ENCODE measurements around the gene NSF.
"Not testable (repeated sequence)": the region's sequence is repeated elsewhere in the genome, so short reads cannot be mapped to it uniquely, and the experiment has no call there.

DNA sequence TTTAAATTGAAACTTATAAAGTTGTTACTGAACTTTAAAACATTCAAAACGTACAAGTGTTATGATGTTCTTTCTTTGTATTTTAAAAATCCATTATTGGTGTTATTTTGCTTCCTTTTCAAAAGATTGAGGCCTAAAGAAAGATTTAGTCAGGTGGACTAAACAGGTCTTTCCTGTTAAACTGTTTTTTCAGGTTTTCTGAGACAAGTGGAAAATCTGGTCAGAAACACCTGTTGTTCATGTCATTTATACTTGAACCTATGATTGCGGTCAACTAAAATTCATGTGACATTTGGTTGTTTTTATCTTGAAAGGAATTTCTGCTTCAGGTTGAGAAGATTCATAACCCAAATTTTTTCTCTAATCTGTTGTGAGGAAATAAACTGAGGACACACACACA lies 108.5 kb downstream of the NSF start:
- not testable (repeated sequence) for TF ChIP-seq EP300, POLR2A (IDR thresholded peaks at IDR 0.05)
- TF ChIP-seq, protein P1, sequence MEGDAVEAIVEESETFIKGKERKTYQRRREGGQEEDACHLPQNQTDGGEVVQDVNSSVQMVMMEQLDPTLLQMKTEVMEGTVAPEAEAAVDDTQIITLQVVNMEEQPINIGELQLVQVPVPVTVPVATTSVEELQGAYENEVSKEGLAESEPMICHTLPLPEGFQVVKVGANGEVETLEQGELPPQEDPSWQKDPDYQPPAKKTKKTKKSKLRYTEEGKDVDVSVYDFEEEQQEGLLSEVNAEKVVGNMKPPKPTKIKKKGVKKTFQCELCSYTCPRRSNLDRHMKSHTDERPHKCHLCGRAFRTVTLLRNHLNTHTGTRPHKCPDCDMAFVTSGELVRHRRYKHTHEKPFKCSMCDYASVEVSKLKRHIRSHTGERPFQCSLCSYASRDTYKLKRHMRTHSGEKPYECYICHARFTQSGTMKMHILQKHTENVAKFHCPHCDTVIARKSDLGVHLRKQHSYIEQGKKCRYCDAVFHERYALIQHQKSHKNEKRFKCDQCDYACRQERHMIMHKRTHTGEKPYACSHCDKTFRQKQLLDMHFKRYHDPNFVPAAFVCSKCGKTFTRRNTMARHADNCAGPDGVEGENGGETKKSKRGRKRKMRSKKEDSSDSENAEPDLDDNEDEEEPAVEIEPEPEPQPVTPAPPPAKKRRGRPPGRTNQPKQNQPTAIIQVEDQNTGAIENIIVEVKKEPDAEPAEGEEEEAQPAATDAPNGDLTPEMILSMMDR (IDR thresholded peaks at IDR 0.05) = not testable (repeated sequence)
